Heart right ventricle (tissue), 16 donors: ENCODE measurements around the gene KLHL29. TPM values are rescaled to one million over a fixed set of nuclear protein-coding genes. Genes with fewer than 3 reads are reported as not detected.
"Not testable (repeated sequence)": the region's sequence is repeated elsewhere in the genome, so short reads cannot be mapped to it uniquely, and the experiment has no call there.

Experiments
- ATAC-seq, 8 donors: fragments of 200-7000 bp; cut with Tn5 transposase; one replicate each; pipeline ENCODE4 v1.9.1; 2020; ENCODE audit warnings: mild to moderate bottlenecking in 8 of 8, moderate library complexity in 8 of 8, moderate number of reproducible peaks in 1 of 8
- DNase-seq, 2 donors: peaks; one replicate each; pipeline ENCODE4 v3.0.0-alpha.2; 2020
- H3K27ac ChIP-seq, 10 donors: fragments of 200-600 bp; sonication (generic) in 2 of 10; one replicate each; pipeline versions ENCODE4 v1.5.0 to v1.8.0; 2020 to 2022; ENCODE audit warnings: mild to moderate bottlenecking in 3 of 10
- H3K27me3 ChIP-seq, 7 donors: fragments of 200-600 bp; one replicate each; pipeline ENCODE4 v1.8.0; 2021 to 2022; ENCODE audit warnings: mild to moderate bottlenecking in 2 of 7
- H3K36me3 ChIP-seq, 9 donors: fragments of 200-600 bp; sonication (generic) in 1 of 9; one replicate each; pipeline versions ENCODE4 v1.5.0 to v1.8.0; 2020 to 2022; ENCODE audit warnings: mild to moderate bottlenecking in 2 of 9
- H3K4me1 ChIP-seq, 9 donors: fragments of 200-600 bp; sonication (generic) in 1 of 9; one replicate each; pipeline versions ENCODE4 v1.5.0 to v1.8.0; 2020 to 2022; ENCODE audit warnings: mild to moderate bottlenecking in 4 of 9
- H3K4me3 ChIP-seq, 10 donors: fragments of 200-600 bp; sonication (generic) in 2 of 10; one replicate each; pipeline versions ENCODE4 v1.5.0 to v1.8.0; 2020 to 2022; ENCODE audit warnings: mild to moderate bottlenecking in 7 of 10, moderate library complexity in 2 of 10
- H3K9me3 ChIP-seq, 11 donors: fragments of 200-600 bp in 10 of 11; sonication (generic) in 2 of 11; one replicate each; pipeline versions ENCODE4 v1.5.0 to v1.8.0; 2013 to 2022; ENCODE audit warnings: mild to moderate bottlenecking in 2 of 11, control low read depth in 1 of 11, moderate library complexity in 1 of 11
- WGBS, 2 donors: extraction: QIAGEN DNeasy Blood & Tissue Kit; methylation state at CpG; one replicate each; pipeline ENCODE4 v1.1.7; 2013; ENCODE audit warnings: inconsistent platforms in 1 of 2; 5-methylcytosine and 5-hydroxymethylcytosine counted together
- intact Hi-C, 10 donors: fragments of 100-400 bp; cut with DNase I; formaldehyde crosslinking; loops; one replicate each; pipeline versions ENCODE4 v1.11.1 to v1.14.2; 2022
- polyA plus RNA-seq, 2 donors: library from polyadenylated mRNA; stranded (reverse); fragments of 200-250 nt; gene quantifications; one replicate each; pipeline ENCODE4 v1.2.3, GENCODE V29; 2013
- total RNA-seq, 10 donors: library from RNA; stranded (reverse); fragmentation: NEBNext Ultra II Directional in 3 of 10; extraction: Animal tissue kit (Norgen Biotek cat#: 25700) in 3 of 10; gene quantifications; one replicate each; pipeline versions ENCODE4 v1.2.1 to v1.2.4, GENCODE V29; 2021 to 2023
- TF ChIP-seq, protein P1 (sequence below), 9 donors: fragments of 200-600 bp; sonication (generic) in 2 of 9; IDR thresholded peaks; one replicate each; pipeline versions ENCODE4 v1.5.0 to v1.8.0; 2021 to 2022; ENCODE audit warnings: antibody characterized with exemption in 9 of 9, mild to moderate bottlenecking in 5 of 9, moderate library complexity in 1 of 9
- donor health status: Arrhythmogenic right ventricular cardiomyopathy.
- donor health status: ischemic (EF 13 %, LVEDD 7.1; RV severe dilation, severe dysfunction).
- donor health status: healthy with polysubstance abuse.
- donor health status: DM: no; HTN: yes; CAD: no.
- donor health status: DM: no; HTN: no; CAD: no.
- donor health status: ischemic (EF 25% LVEDD 6.9; RV normal size, moderate dysfunction).
- donor health status: ischemic (EF 25% LVEDD 5.7; RV mildly dilated, moderate dysfunction).
- donor health status: healthy.
- donor health status: DM: yes; HTN: yes; CAD: no.
- donor health status: Ischemic cardiomyopathy.
- donor health status: ischemic (EF 35%, LVEDD 5.7; RV mildly dilated, moderate dysfunction).
- donor health status: nonischemic (EF 11% LVEDD 7.7; RV severe dilation, severe dysfunction).
- donor health status: DM: yes; HTN: yes; CAD: no.
- donor health status: PGD.
- donor health status: ischemic (EF 29% LVEDD 5.4; RV normal size, mild dysfunction).
- donor health status: nonischemic (EF 23%, LVEDD 6.1; RV moderate dilation, normal function).

The KLHL29 gene
- total and polyA plus RNA-seq, 12 donors, result 0.71 to 1.5 (median 1.0) TPM

DNA sequence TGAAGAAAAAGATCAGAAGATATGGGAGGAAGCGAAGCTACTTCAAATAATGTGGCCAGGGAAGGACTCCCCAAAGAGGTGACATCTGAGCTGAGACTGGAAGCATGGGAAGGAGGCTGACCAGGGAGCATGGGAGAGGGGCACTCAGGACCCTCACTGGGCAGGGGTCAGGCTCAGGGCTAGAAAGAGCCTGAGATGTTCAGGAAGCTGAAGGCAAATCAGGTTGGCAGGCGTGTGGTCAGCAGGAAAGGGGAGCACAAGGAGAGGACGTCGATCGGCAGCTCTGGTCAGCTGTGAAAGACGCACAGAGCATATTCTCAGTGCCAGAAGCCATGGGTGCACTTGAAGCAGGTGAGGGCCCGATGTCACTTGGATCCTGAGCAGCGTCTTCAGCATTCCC lies 38.2 kb upstream of the KLHL29 start:
- 84 to 93% methylated on average over 8 of the region's 8 CpGs for WGBS, 2 donors
- intact Hi-C loops, result loop anchor here in 2 of 10 donors (5.0 to 10.0 kb wide), 2 partner anchors 442 to 989 kb away; no protein-coding TSS in a partner anchor

DNA sequence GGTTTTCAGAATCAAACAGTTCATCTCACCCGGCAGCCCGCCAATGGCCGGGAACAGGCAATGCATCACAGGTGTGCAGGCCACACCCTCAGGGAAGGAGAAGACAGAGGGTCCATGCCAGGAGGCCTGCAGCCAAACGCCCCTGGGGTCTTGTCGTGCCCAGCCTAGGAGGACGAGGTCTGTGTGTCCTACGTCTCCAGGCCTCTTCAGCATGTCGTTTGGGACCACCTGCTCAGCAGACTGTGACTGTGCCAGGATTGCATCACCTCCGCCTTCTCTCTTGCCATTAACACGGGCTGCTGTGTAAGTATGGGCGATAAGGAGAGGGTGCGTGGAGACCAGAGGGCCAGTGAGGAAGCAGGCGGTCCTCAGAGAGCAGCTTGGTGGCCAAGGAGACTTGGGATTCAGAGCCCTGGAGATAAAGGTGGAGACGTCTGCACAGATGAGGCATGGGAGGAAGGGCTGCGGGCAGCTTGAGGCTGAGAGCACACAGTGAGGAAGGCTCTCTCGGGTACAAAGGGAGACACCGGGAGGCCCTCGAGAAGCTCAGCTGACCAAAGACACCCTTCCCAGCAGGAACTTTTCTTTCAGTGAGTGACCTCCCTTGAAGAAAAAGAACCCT lies 37.4 kb upstream of the KLHL29 start:
- no peak for ATAC-seq
- no peak overlapping the region for H3K4me3 ChIP-seq
- WGBS, 2 donors, result 83 to 86% methylated on average over 18 of the region's 18 CpGs
- peaks cover 0 to 19% (median 7%) of the 10 kb centered on the region in 7 donors for H3K27me3 ChIP-seq
- intact Hi-C loops, result loop anchor here in 2 of 10 donors (5.0 to 10.0 kb wide), 2 partner anchors 443 to 990 kb away; no protein-coding TSS in a partner anchor
- no peaks in the 10 kb centered on the region for H3K9me3 ChIP-seq
- H3K27ac ChIP-seq, result no peak overlapping the region
- no peaks in the 10 kb centered on the region for H3K36me3 ChIP-seq
- DNase-seq, result no peak
- H3K4me1 ChIP-seq, result peaks cover 0 to 23% (median 11%) of the 10 kb centered on the region in 9 donors
- TF ChIP-seq, protein P1, sequence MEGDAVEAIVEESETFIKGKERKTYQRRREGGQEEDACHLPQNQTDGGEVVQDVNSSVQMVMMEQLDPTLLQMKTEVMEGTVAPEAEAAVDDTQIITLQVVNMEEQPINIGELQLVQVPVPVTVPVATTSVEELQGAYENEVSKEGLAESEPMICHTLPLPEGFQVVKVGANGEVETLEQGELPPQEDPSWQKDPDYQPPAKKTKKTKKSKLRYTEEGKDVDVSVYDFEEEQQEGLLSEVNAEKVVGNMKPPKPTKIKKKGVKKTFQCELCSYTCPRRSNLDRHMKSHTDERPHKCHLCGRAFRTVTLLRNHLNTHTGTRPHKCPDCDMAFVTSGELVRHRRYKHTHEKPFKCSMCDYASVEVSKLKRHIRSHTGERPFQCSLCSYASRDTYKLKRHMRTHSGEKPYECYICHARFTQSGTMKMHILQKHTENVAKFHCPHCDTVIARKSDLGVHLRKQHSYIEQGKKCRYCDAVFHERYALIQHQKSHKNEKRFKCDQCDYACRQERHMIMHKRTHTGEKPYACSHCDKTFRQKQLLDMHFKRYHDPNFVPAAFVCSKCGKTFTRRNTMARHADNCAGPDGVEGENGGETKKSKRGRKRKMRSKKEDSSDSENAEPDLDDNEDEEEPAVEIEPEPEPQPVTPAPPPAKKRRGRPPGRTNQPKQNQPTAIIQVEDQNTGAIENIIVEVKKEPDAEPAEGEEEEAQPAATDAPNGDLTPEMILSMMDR (IDR thresholded peaks at IDR 0.05), result no peak

More for the DNA sequence above, 38.2 kb upstream of the KLHL29 start:
- H3K9me3 ChIP-seq, result peaks cover 0 to 2% (median 0%) of the 10 kb centered on the region in 11 donors
- no peaks in the 10 kb centered on the region for H3K36me3 ChIP-seq
- H3K4me1 ChIP-seq, result peaks cover 0 to 15% (median 7%) of the 10 kb centered on the region in 9 donors
- H3K27me3 ChIP-seq, result peaks cover 0 to 19% (median 4%) of the 10 kb centered on the region in 7 donors
- ATAC-seq (no peak), DNase-seq (no peak)
- H3K4me3 ChIP-seq, result no peak overlapping the region
- no peak overlapping the region for H3K27ac ChIP-seq
- TF ChIP-seq, protein P1 (IDR thresholded peaks at IDR 0.05), result no peak

DNA sequence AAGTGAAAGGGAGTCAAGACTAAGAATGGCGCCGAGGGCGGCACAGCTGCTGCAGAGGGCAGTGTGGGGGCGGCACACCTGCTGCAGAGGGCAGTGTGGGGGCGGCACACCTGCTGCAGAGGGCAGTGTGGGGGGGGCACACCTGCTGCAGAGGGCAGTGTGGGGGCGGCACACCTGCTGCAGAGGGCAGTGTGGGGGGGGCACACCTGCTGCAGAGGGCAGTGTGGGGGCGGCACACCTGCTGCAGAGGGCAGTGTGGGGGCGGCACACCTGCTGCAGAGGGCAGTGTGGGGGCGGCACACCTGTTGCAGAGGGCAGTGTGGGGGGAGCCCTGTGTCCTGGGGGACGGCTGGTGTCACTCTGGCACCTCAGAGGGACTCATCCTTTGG lies 36.9 kb upstream of the KLHL29 start:
- not testable (repeated sequence) for H3K9me3 ChIP-seq, DNase-seq, H3K27ac ChIP-seq, H3K4me3 ChIP-seq, ATAC-seq, H3K36me3 ChIP-seq
- Histone ChIP-seq H3K4me1 (peaks cover 0 to 23% (median 11%) of the 10 kb centered on the region in 9 donors), H3K27me3 (peaks cover 0 to 20% (median 11%) of the 10 kb centered on the region in 7 donors)
- intact Hi-C loops, result loop anchor here in 2 of 10 donors (5.0 to 10.0 kb wide), 2 partner anchors 443 to 991 kb away; no protein-coding TSS in a partner anchor
- WGBS, 2 donors, result 85 to 93% methylated on average over 8 to 9 of the region's 10 CpGs

DNA sequence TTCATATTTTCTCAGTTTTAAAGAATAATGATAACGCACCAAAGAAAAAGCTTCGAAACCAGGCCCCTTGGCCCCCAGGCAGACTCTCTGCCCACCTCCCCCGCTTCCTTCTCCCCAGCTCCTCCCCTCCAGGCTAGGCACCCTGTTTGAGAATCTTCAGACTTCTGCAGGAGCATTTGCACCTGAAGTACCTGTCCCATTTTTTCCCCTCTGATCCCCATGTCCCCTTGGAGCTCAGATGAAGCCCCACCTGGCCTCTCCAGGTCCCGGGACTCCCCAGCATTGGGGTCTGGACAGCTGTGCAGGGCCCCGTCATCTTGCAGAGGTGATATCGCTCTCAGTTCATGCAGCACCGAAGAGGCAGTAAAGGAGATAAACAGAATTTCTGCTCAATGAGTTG lies 35.5 kb upstream of the KLHL29 start:
- Histone ChIP-seq H3K4me3 (no peak overlapping the region), H3K9me3 (no peaks in the 10 kb centered on the region), H3K27ac (no peak overlapping the region), H3K4me1 (peaks cover 0 to 23% (median 11%) of the 10 kb centered on the region in 9 donors), H3K36me3 (no peaks in the 10 kb centered on the region), H3K27me3 (peaks cover 0 to 28% (median 14%) of the 10 kb centered on the region in 7 donors)
- no peak for ATAC-seq
- DNase-seq, result no peak
- 96% methylated on average over 7 of the region's 7 CpGs for WGBS, 2 donors
- TF ChIP-seq, protein P1 (IDR thresholded peaks at IDR 0.05), result no peak
- intact Hi-C loops, result loop anchor here in 2 of 10 donors (5.0 to 10.0 kb wide), 2 partner anchors 445 to 992 kb away; no protein-coding TSS in a partner anchor
